Uterus (tissue), 2 donors: Measurements from ENCODE around the gene LRRC37A3.

Experiments used
- POLR2A ChIP-seq, 2 donors: fragments of 450-650 bp; IDR thresholded peaks; one replicate each; pipeline ENCODE4 v1.6.1; 2016; ENCODE audit warnings: antibody characterized with exemption in 2 of 2, mild to moderate bottlenecking in 1 of 2, moderate library complexity in 1 of 2
- TF ChIP-seq, protein P1 (sequence below), 4 experiments: fragments of 200-600 bp in 2 of 4; fragments of 450-650 bp in 2 of 4; sonication (generic) in 2 of 4; IDR thresholded peaks; one replicate each; pipeline ENCODE4 v1.5.1; 2016 to 2019; ENCODE audit warnings: antibody characterized with exemption in 4 of 4, mild to moderate bottlenecking in 2 of 4, moderate library complexity in 1 of 4

- TF ChIP-seq, protein P1, sequence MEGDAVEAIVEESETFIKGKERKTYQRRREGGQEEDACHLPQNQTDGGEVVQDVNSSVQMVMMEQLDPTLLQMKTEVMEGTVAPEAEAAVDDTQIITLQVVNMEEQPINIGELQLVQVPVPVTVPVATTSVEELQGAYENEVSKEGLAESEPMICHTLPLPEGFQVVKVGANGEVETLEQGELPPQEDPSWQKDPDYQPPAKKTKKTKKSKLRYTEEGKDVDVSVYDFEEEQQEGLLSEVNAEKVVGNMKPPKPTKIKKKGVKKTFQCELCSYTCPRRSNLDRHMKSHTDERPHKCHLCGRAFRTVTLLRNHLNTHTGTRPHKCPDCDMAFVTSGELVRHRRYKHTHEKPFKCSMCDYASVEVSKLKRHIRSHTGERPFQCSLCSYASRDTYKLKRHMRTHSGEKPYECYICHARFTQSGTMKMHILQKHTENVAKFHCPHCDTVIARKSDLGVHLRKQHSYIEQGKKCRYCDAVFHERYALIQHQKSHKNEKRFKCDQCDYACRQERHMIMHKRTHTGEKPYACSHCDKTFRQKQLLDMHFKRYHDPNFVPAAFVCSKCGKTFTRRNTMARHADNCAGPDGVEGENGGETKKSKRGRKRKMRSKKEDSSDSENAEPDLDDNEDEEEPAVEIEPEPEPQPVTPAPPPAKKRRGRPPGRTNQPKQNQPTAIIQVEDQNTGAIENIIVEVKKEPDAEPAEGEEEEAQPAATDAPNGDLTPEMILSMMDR (IDR thresholded peaks at IDR 0.05) = no peak
- no peak for TF ChIP-seq POLR2A (IDR thresholded peaks at IDR 0.05)
These were observed 22.5 kb upstream of the LRRC37A3 start for GRCh38 chr17:64941761-64942160.
